Measurements from ENCODE around the gene IER5.

DNA sequence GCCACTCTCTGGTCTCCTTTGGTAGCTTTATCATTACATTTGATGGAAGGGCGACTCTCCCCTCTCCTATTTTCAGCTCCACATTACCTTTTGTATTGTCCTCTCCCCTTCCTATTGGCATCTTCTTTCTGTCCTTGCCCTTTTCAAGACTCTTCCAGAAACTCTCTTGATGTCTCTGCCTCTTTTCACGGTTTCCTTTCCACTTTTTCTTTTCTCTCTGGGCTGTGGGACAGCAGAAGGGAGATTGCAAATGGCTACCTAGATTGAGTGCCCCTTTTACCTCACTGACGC, 17.5 kb downstream of the IER5 start:
- TF ChIP-seq, protein P1, sequence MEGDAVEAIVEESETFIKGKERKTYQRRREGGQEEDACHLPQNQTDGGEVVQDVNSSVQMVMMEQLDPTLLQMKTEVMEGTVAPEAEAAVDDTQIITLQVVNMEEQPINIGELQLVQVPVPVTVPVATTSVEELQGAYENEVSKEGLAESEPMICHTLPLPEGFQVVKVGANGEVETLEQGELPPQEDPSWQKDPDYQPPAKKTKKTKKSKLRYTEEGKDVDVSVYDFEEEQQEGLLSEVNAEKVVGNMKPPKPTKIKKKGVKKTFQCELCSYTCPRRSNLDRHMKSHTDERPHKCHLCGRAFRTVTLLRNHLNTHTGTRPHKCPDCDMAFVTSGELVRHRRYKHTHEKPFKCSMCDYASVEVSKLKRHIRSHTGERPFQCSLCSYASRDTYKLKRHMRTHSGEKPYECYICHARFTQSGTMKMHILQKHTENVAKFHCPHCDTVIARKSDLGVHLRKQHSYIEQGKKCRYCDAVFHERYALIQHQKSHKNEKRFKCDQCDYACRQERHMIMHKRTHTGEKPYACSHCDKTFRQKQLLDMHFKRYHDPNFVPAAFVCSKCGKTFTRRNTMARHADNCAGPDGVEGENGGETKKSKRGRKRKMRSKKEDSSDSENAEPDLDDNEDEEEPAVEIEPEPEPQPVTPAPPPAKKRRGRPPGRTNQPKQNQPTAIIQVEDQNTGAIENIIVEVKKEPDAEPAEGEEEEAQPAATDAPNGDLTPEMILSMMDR (IDR thresholded peaks at IDR 0.05), result no peak
- no peak for TF ChIP-seq POLR2A (IDR thresholded peaks at IDR 0.05; ENCODE audit: low read length)
- TF ChIP-seq, protein P2, sequence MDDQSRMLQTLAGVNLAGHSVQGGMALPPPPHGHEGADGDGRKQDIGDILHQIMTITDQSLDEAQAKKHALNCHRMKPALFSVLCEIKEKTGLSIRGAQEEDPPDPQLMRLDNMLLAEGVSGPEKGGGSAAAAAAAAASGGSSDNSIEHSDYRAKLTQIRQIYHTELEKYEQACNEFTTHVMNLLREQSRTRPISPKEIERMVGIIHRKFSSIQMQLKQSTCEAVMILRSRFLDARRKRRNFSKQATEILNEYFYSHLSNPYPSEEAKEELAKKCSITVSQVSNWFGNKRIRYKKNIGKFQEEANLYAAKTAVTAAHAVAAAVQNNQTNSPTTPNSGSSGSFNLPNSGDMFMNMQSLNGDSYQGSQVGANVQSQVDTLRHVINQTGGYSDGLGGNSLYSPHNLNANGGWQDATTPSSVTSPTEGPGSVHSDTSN (IDR thresholded peaks at IDR 0.05), result no peak
- TF ChIP-seq CEBPB (IDR thresholded peaks at IDR 0.05), result no peak
- no peak for TF ChIP-seq EP300 (IDR thresholded peaks at IDR 0.05)
- TF ChIP-seq RFX5 (IDR thresholded peaks at IDR 0.05), result no peak
- TF ChIP-seq RCOR1 (IDR thresholded peaks at IDR 0.05; ENCODE audit: low read depth, low read length), result no peak
- TF ChIP-seq CBX2 (IDR thresholded peaks at IDR 0.05; ENCODE audit: borderline replicate concordance, low read depth), result no peak
- TF ChIP-seq JUN (IDR thresholded peaks at IDR 0.05), result no peak
- no peak for TF ChIP-seq ESRRA (IDR thresholded peaks at IDR 0.05; ENCODE audit: borderline replicate concordance, low read length)
- no peak for TF ChIP-seq MAFK (IDR thresholded peaks at IDR 0.05; ENCODE audit: partially characterized antibody)
- TF ChIP-seq PHF8 (IDR thresholded peaks at IDR 0.05; ENCODE audit: borderline replicate concordance, low read depth), result no peak
- no peak for TF ChIP-seq MYC (IDR thresholded peaks at IDR 0.05; ENCODE audit: borderline replicate concordance, low read length)
